Mononuclear cell (primary cell): ENCODE results near the gene RAC2. TPM values are rescaled to one million over a fixed set of nuclear protein-coding genes. Genes with fewer than 3 reads are reported as not detected.

Experiments
- H3K27me3 ChIP-seq: 2 replicates; pipeline ENCODE4 v1.6.0; 2011; ENCODE audit warnings: low read length, control low read depth; ENCODE audit not compliant: insufficient read depth
- H3K4me1 ChIP-seq: 2 replicates; pipeline ENCODE4 v1.5.1; 2011; ENCODE audit warnings: mild to moderate bottlenecking, low read length, control low read depth; ENCODE audit not compliant: insufficient read depth
- H3K4me3 ChIP-seq: 2 replicates; pipeline ENCODE4 v1.5.1; 2011; ENCODE audit warnings: mild to moderate bottlenecking, low read length, moderate library complexity
- H3K9me3 ChIP-seq: 2 replicates; pipeline ENCODE4 v1.5.1; 2011; ENCODE audit warnings: low read depth, mild to moderate bottlenecking, control low read depth, low read length
- total RNA-seq: library from RNA; depleted of rRNA; stranded (reverse); fragments of >200 nt; gene quantifications from one replicate; pipeline ENCODE4 v1.2.3, GENCODE V29; 2012

RAC2 gene
- total RNA-seq, 1 donor: 107 TPM

DNA sequence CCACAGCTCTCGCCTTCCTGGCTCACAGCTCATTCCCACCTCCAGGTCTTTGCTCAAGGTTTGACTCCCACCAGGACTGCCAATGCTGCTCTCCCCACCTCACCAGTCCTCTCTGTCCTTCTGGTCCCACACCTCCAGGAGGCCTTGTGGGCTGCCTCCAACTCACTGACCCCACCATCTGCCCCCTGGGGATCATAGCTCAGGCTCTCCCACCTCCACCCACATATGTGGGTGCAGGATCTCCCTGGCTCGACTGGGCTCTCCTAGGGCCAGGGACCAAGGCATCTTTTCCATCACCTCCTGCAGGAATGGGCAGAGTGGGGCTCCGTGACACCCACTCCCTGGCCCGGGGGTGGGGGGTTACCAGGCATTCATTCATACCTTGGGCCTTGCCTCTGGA is 18.0 kb downstream of the RAC2 start:
- no peaks in the 10 kb centered on the region for H3K27me3 ChIP-seq
- H3K4me3 ChIP-seq: no peak overlapping the region
- peaks cover 93% of the 10 kb centered on the region for H3K4me1 ChIP-seq
- H3K9me3 ChIP-seq: no peaks in the 10 kb centered on the region

GRCh38 chr22:37225481-37225880 is 18.6 kb downstream of the RAC2 start:
- Histone ChIP-seq H3K4me3 (no peak overlapping the region), H3K4me1 (peaks cover 93% of the 10 kb centered on the region)

DNA sequence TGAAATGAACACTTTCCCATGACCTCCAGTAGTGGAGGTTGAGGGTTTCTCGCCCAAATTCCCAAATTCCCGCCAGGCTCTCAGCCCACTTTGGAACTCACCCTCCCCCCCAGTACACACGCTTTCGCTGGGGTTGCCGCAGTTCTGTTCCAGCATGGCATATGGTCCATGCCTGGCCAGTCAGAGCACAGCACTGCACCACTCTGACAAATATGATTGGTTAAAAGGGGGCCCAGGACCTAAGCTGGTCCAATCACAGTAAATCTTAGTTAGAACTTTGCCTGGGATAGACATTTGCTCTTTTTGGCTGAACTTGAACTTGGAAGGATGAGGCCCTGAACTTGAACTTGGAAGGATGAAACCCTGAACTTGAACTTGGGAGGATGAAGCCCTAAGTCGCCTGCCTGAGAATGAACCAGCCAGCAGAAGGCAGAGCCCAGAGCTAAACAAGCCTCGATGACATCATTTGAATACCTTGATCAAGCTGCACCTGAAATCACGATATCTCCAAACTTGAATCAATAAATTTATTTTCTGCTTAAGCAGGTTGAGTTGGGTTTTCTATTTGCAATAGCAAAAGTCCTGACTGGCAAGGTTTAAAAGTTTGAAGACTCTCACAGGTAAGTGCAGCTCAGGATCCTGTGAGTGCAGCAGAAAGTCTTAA is 19.2 kb downstream of the RAC2 start:
- H3K27me3 ChIP-seq: no peaks in the 10 kb centered on the region
- H3K4me3 ChIP-seq: no peak overlapping the region
- H3K9me3 ChIP-seq: no peaks in the 10 kb centered on the region
- peaks cover 94% of the 10 kb centered on the region for H3K4me1 ChIP-seq

More at GRCh38 chr22:37225481-37225880, 18.6 kb downstream of the RAC2 start:
- H3K27me3 ChIP-seq: no peaks in the 10 kb centered on the region
- H3K9me3 ChIP-seq: no peaks in the 10 kb centered on the region

GRCh38 chr22:37223965-37224551 is 20.0 kb downstream of the RAC2 start:
- Histone ChIP-seq H3K27me3 (no peaks in the 10 kb centered on the region), H3K4me3 (no peak overlapping the region), H3K4me1 (peaks cover 94% of the 10 kb centered on the region), H3K9me3 (no peaks in the 10 kb centered on the region)

DNA sequence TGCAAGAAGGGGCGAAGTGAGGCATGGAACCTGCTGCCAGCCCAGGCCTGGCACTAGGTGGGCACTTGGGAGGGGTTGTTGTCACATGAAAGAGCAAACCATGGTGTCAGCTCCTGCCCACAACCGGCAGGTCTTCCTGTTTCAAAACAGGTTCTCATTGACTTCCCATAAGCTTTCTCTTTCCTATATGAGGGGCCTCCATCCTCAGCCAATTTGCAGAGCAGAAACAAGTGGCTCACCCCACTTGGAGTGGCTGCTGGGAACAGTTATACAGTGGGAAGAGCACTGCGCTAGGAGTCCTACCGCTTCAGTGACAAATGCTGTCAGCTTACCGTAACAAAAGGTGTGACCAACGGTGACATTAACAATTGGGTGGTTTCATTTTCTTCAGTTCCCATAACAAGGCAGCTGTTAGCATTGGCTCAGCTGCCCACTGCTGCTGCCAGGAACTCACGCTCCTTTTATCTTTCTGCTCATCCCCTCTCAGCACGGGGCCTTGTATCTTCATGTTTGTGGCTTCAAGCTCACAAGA is 21.6 kb downstream of the RAC2 start:
- Histone ChIP-seq H3K4me3 (no peak overlapping the region), H3K9me3 (no peaks in the 10 kb centered on the region), H3K27me3 (no peaks in the 10 kb centered on the region)

DNA sequence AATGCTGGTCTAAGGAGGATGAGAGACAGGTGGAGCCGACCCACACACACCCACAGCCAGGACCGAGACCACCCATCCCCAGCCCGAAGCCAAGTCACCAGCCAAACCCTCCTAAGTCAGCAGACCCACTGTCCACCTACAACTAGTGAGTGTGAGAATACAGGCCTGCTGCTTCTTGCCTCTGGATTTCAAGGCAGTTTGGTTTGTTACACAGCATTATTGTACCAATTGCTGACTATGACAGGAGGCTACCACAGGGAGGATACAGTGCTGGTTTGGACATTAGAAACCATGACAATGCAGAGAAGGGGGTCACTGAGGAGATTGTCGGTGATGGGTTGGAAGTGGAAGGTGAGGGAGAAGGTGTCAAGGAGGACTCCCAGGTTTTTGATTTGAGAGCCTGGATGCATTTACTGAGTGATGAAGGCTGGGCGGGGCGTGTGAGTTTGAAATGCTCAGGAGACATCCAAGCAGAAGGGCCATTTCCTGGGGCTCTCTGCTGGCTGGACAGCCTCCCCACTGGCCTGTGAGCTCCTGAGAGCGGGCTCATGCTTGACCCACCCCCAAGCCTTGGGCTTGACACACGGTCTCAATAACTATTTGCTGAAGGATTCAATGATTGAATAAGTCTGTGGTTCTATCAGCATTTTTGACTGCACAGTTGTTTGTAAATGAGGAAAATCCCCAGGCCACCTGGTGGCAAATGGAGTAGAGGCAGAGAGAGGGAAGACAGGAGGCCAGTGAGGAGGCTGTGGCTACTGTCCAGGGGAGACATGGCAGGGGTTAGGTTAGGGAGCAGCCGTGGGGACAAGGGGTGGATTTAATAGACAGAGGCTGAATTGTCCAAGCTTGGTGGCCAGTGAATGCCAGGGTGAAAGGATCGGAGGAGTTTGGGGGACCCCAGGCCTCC is 22.4 kb downstream of the RAC2 start:
- no peaks in the 10 kb centered on the region for H3K27me3 ChIP-seq
- H3K4me1 ChIP-seq: peaks cover 94% of the 10 kb centered on the region
- H3K4me3 ChIP-seq: no peak overlapping the region
- H3K9me3 ChIP-seq: no peaks in the 10 kb centered on the region

More for the DNA sequence above, 21.6 kb downstream of the RAC2 start:
- peaks cover 93% of the 10 kb centered on the region for H3K4me1 ChIP-seq

GRCh38 chr22:37220543-37220981 is 23.5 kb downstream of the RAC2 start:
- no peaks in the 10 kb centered on the region for H3K9me3 ChIP-seq
- H3K27me3 ChIP-seq: no peaks in the 10 kb centered on the region
- H3K4me3 ChIP-seq: no peak overlapping the region
- peaks cover 83% of the 10 kb centered on the region for H3K4me1 ChIP-seq

- Histone ChIP-seq H3K4me1 (peaks cover 72% of the 10 kb centered on the region), H3K9me3 (no peaks in the 10 kb centered on the region), H3K27me3 (no peaks in the 10 kb centered on the region), H3K4me3 (no peak overlapping the region)
Measured at GRCh38 chr22:37219533-37219932, 24.5 kb downstream of the RAC2 start.

GRCh38 chr22:37218771-37219411 is 25.2 kb downstream of the RAC2 start:
- H3K4me3 ChIP-seq: no peak overlapping the region
- no peaks in the 10 kb centered on the region for H3K27me3 ChIP-seq
- H3K4me1 ChIP-seq: peaks cover 66% of the 10 kb centered on the region
- H3K9me3 ChIP-seq: no peaks in the 10 kb centered on the region

DNA sequence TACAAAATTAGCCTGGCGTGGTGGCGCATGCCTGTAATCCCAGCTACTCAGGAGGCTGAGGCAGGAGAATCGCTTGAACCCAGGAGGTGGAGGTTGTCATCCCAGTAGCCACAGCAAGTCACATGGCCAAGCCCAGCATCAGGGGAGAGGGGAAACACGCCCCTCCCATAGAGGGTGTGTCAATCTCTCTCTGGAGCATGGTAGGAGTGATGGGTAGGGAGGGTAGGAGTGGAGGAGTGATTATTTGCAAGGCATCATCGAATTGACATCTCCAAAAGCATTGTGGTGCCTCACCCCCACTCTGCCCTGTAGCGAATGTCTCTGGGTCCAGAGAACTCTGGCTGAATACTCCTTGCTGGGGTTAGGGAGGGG is 25.7 kb downstream of the RAC2 start:
- no peaks in the 10 kb centered on the region for H3K27me3 ChIP-seq
- H3K4me3 ChIP-seq: no peak overlapping the region
- no peaks in the 10 kb centered on the region for H3K9me3 ChIP-seq
- H3K4me1 ChIP-seq: peaks cover 61% of the 10 kb centered on the region

GRCh38 chr22:37215890-37216289 is 28.2 kb downstream of the RAC2 start:
- no peaks in the 10 kb centered on the region for H3K9me3 ChIP-seq
- H3K27me3 ChIP-seq: no peaks in the 10 kb centered on the region
- peaks cover 36% of the 10 kb centered on the region for H3K4me1 ChIP-seq
- no peak overlapping the region for H3K4me3 ChIP-seq

- H3K9me3 ChIP-seq: no peaks in the 10 kb centered on the region
- peaks cover 24% of the 10 kb centered on the region for H3K4me1 ChIP-seq
- no peak overlapping the region for H3K4me3 ChIP-seq
- H3K27me3 ChIP-seq: no peaks in the 10 kb centered on the region
Measured at GRCh38 chr22:37214731-37215030, 29.4 kb downstream of the RAC2 start.

- Histone ChIP-seq H3K27me3 (no peaks in the 10 kb centered on the region), H3K4me3 (no peak overlapping the region), H3K9me3 (no peaks in the 10 kb centered on the region), H3K4me1 (peaks cover 18% of the 10 kb centered on the region)
Measured at GRCh38 chr22:37213941-37214730, 29.9 kb downstream of the RAC2 start.

DNA sequence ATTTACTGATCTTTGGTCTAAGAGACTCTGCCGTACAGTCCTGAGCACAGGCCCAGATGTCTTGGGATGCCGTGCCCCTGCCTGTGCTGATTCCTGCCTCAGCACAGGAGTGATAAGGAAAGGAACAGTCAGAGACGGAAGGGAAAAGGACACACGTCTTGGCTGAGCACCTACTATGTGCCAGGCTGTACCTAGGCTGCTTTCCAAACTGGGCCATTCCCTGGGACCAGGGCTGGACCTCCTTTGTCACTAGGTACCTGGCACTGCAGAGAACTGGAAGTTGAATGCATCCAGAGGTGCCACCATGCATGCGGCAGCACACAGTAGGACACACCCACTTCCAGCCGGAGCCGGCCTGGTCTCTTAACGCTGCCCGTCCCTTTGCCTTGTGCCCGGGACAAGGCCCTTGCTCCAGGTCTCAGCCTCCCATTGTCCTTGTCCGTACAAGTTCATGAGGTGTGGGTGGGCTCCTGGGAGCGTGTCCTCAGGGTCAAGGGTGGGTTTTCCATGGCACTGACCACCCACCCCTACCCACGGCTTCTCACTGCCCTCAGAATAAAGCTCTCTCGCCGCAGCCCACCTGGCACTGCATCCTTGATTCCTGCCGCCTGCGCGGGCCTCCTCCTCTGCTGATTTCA is 30.7 kb downstream of the RAC2 start:
- peaks cover 10% of the 10 kb centered on the region for H3K4me1 ChIP-seq
- H3K4me3 ChIP-seq: no peak overlapping the region
- no peaks in the 10 kb centered on the region for H3K27me3 ChIP-seq
- H3K9me3 ChIP-seq: no peaks in the 10 kb centered on the region
